IMR-90 (cell line): ENCODE results near the gene AGPS. TPM values are rescaled to one million over a fixed set of nuclear protein-coding genes. Genes with fewer than 3 reads are reported as not detected.
A peak's percentile ranks its signal among the peaks of the same experiment; 100 is the strongest.

Source experiments
- ATAC-seq: fragments of 200-7000 bp; cut with Tn5 transposase; 2 replicates; pipeline ENCODE4 v1.9.1; 2020; ENCODE audit warnings: low read depth, mild to moderate bottlenecking, moderate library complexity
- BruUV-seq: library from RNA; stranded (reverse); fragments of 400-500 nt; replicated peaks from 2 replicates; lab custom pipeline; 2021; lab: Mats Ljungman, UMichigan
- CTCF ChIA-PET: fragments of 300-600 bp; formaldehyde crosslinking; extraction: SDS; loops from one replicate; lab custom pipeline; 2021; ENCODE audit warnings: antibody characterized with exemption; lab: Yijun Ruan, JAX
- POLR2A ChIA-PET: fragments of 300-600 bp; sonication (Branson Sonifier 250); formaldehyde crosslinking; loops from one replicate; lab custom pipeline; 2022; ENCODE audit warnings: antibody characterized with exemption; ENCODE audit not compliant: unreplicated experiment; lab: Charles Lee
- DNase-seq: peaks from one replicate; pipeline ENCODE4 v3.0.0; 2013
- H2AFZ ChIP-seq: replicated peaks from 2 replicates; pipeline ENCODE3; 2013; ENCODE audit warnings: low read length, mild to moderate bottlenecking; ENCODE audit not compliant: poor library complexity
- H2AK5ac ChIP-seq: 2 replicates; pipeline ENCODE4 v1.6.1; 2013; ENCODE audit warnings: low read depth, low read length, inconsistent platforms
- H2AK9ac ChIP-seq: replicated peaks from 2 replicates; pipeline ENCODE3; 2013; ENCODE audit warnings: mild to moderate bottlenecking, low read depth, low read length, moderate library complexity; ENCODE audit not compliant: poor library complexity
- H2BK120ac ChIP-seq: 2 replicates; pipeline ENCODE4 v1.6.1; 2013; ENCODE audit warnings: low read depth, low read length, inconsistent platforms
- H2BK15ac ChIP-seq: 3 replicates; pipeline ENCODE4 v1.6.1; 2013; ENCODE audit warnings: low read depth, low read length, inconsistent platforms
- H2BK20ac ChIP-seq: 2 replicates; pipeline ENCODE4 v1.6.1; 2013; ENCODE audit warnings: low read depth, mild to moderate bottlenecking, inconsistent platforms, low read length, moderate library complexity
- H2BK5ac ChIP-seq: 2 replicates; pipeline ENCODE4 v1.6.1; 2013; ENCODE audit warnings: mild to moderate bottlenecking, low read depth, low read length, inconsistent platforms; ENCODE audit not compliant: poor library complexity, severe bottlenecking
- H3K14ac ChIP-seq: replicated peaks from 2 replicates; pipeline ENCODE4 v1.6.1; 2013; ENCODE audit warnings: low read depth, low read length, inconsistent platforms
- H3K18ac ChIP-seq: 2 replicates; pipeline ENCODE4 v1.6.1; 2013; ENCODE audit warnings: low read depth, low read length, control low read depth
- H3K23ac ChIP-seq: 2 replicates; pipeline ENCODE4 v1.6.1; 2013; ENCODE audit warnings: low read depth, low read length, inconsistent platforms
- H3K27ac ChIP-seq: 2 replicates; pipeline ENCODE4 v1.5.1; 2013; ENCODE audit warnings: mild to moderate bottlenecking, control low read depth, low read length; ENCODE audit not compliant: insufficient read depth
- H3K27me3 ChIP-seq: 2 replicates; pipeline ENCODE4 v1.6.1; 2013; ENCODE audit warnings: low read length; ENCODE audit not compliant: control insufficient read depth, insufficient read depth
- H3K36me3 ChIP-seq: 2 replicates; pipeline ENCODE4 v1.6.1; 2013; ENCODE audit warnings: low read length, mixed read lengths; ENCODE audit not compliant: control insufficient read depth, insufficient read depth
- H3K4ac ChIP-seq: 2 replicates; pipeline ENCODE4 v1.6.1; 2013; ENCODE audit warnings: low read depth, low read length, inconsistent platforms
- H3K4me1 ChIP-seq: 2 replicates; pipeline ENCODE4 v1.6.1; 2013; ENCODE audit warnings: low read length, mixed read lengths; ENCODE audit not compliant: control insufficient read depth, insufficient read depth
- H3K4me2 ChIP-seq: 2 replicates; pipeline ENCODE4 v1.6.1; 2013; ENCODE audit warnings: low read depth, mild to moderate bottlenecking, control low read depth, low read length, moderate library complexity
- H3K4me3 ChIP-seq: 2 replicates; pipeline ENCODE4 v1.5.1; 2013; ENCODE audit warnings: low read depth, mild to moderate bottlenecking, control low read depth, low read length, moderate library complexity; ENCODE audit not compliant: insufficient read depth
- H3K56ac ChIP-seq: 2 replicates; pipeline ENCODE4 v1.6.1; 2013; ENCODE audit warnings: low read length, inconsistent platforms; ENCODE audit not compliant: insufficient read depth; ENCODE audit errors: extremely low read depth
- H3K79me1 ChIP-seq, 2 experiments: 2 replicates each; pipeline ENCODE4 v1.6.1; 2013; ENCODE audit warnings: low read length in 2 of 2, inconsistent platforms in 1 of 2, low read depth in 1 of 2
- H3K9ac ChIP-seq: 2 replicates; pipeline ENCODE4 v1.6.1; 2013; ENCODE audit warnings: low read depth, low read length, control low read depth
- H3K9me1 ChIP-seq: 2 replicates; pipeline ENCODE4 v1.6.1; 2013; ENCODE audit warnings: low read length, inconsistent platforms; ENCODE audit not compliant: insufficient read depth
- H3K9me3 ChIP-seq: 2 replicates; pipeline ENCODE4 v1.6.1; 2013; ENCODE audit warnings: low read length; ENCODE audit not compliant: control insufficient read depth, insufficient read depth
- H4K20me1 ChIP-seq: 2 replicates; pipeline ENCODE4 v1.6.1; 2013; ENCODE audit warnings: low read length, inconsistent platforms; ENCODE audit not compliant: insufficient read depth
- H4K5ac ChIP-seq: 2 replicates; pipeline ENCODE4 v1.6.1; 2013; ENCODE audit warnings: mild to moderate bottlenecking, low read depth, low read length, control low read depth
- H4K8ac ChIP-seq, 2 experiments: 2 replicates each; pipeline ENCODE4 v1.6.1; 2013; ENCODE audit warnings: low read depth in 2 of 2, low read length in 2 of 2, control low read depth in 1 of 2, inconsistent platforms in 1 of 2
- H4K91ac ChIP-seq: 2 replicates; pipeline ENCODE4 v1.6.1; 2013; ENCODE audit warnings: low read depth, low read length, inconsistent platforms; ENCODE audit not compliant: insufficient read depth
- CEBPB ChIP-seq: IDR thresholded peaks from 2 replicates; pipeline ENCODE4 v1.6.1; 2012; ENCODE audit warnings: low read depth, low read length, improper control_type of control experiment
- CHD1 ChIP-seq: IDR thresholded peaks from 2 replicates; pipeline ENCODE4 v1.6.1; 2012; ENCODE audit warnings: low read depth, low read length, improper control_type of control experiment
- CTCF ChIP-seq: conservative IDR thresholded peaks from 2 replicates; pipeline ENCODE4 v1.5.1; 2012; ENCODE audit warnings: mild to moderate bottlenecking, low read depth, low read length, improper control_type of control experiment
- FOS ChIP-seq: fragments of 150-350 bp; IDR thresholded peaks from 2 replicates; pipeline ENCODE4 v1.6.1; 2016; ENCODE audit warnings: low read depth, low read length
- MAZ ChIP-seq: IDR thresholded peaks from 2 replicates; pipeline ENCODE4 v1.6.1; 2012; ENCODE audit warnings: low read depth, mild to moderate bottlenecking, low read length, improper control_type of control experiment, moderate library complexity, borderline replicate concordance
- MXI1 ChIP-seq: IDR thresholded peaks from 2 replicates; pipeline ENCODE4 v1.6.1; 2012; ENCODE audit warnings: low read depth, mild to moderate bottlenecking, low read length, moderate library complexity, borderline replicate concordance
- NFE2L2 ChIP-seq: fragments of 150-350 bp; IDR thresholded peaks from 2 replicates; pipeline ENCODE4 v1.6.1; 2016; ENCODE audit warnings: low read depth, mild to moderate bottlenecking, low read length
- RAD21 ChIP-seq: IDR thresholded peaks from 2 replicates; pipeline ENCODE4 v1.6.1; 2012; ENCODE audit warnings: low read length, improper control_type of control experiment
- RFX5 ChIP-seq: IDR thresholded peaks from 2 replicates; pipeline ENCODE4 v1.8.0; 2012; ENCODE audit warnings: low read depth, mild to moderate bottlenecking, low read length, moderate library complexity
- SMC3 ChIP-seq: fragments of 150-350 bp; IDR thresholded peaks from 2 replicates; pipeline ENCODE4 v1.6.1; 2016; ENCODE audit warnings: low read depth, mild to moderate bottlenecking, antibody characterized with exemption, low read length, moderate library complexity
- USF2 ChIP-seq: fragments of 150-350 bp; IDR thresholded peaks from 2 replicates; pipeline ENCODE4 v1.6.1; 2017; ENCODE audit warnings: mild to moderate bottlenecking, antibody characterized with exemption, low read length, low read depth
- WGBS, 2 experiments: methylation state at CpG; one replicate each; pipeline versions ENCODE4 v1.1.5 to v1.1.7; 2013; ENCODE audit warnings: missing lambda C conversion rate in 2 of 2; ENCODE audit not compliant: insufficient read length in 1 of 2; ENCODE audit errors: extremely low coverage in 2 of 2; 5-methylcytosine and 5-hydroxymethylcytosine counted together
- dilution Hi-C: fragments of 300-500 bp; cut with HindIII; formaldehyde crosslinking; loops from one replicate; pipeline ENCODE4 v1.14.3; 2018; ENCODE audit warnings: low sequenced_read_pairs; ENCODE audit not compliant: unreplicated experiment
- in situ Hi-C: fragments of 300-500 bp; cut with MboI; formaldehyde crosslinking; loops from 3 replicates; pipeline ENCODE4 v1.14.3; 2019; ENCODE audit warnings: low sequenced_read_pairs, inconsistent platforms, mixed read lengths
- intact Hi-C: fragments of 100-400 bp; cut with micrococcal nuclease; formaldehyde crosslinking; loops from 2 replicates; pipeline ENCODE4 v1.10.0; 2022
- polyA plus RNA-seq, 3 experiments: library from polyadenylated mRNA; depleted of rRNA; stranded (reverse); fragments of >200 nt; gene quantifications; 2 replicates each; pipeline ENCODE4 v1.2.3, GENCODE V29; 2012; ENCODE audit warnings: low replicate concordance in 1 of 3
- total RNA-seq: library from RNA; depleted of rRNA; stranded (reverse); fragments of >200 nt; gene quantifications from 2 replicates; pipeline ENCODE4 v1.2.3, GENCODE V29; 2012

AGPS gene
- total and polyA plus RNA-seq, 2 of the 4 experiments (the other 2 are of a cell fraction) = 6.6 to 18.6 TPM

- Histone ChIP-seq H4K20me1 (no peaks in the 10 kb centered on the region), H2AK5ac (no peak overlapping the region), H3K27ac (no peak overlapping the region), H3K27me3 (peaks cover 4% of the 10 kb centered on the region), H3K79me1 (no peaks in the 10 kb centered on the region), H2BK15ac (no peak overlapping the region), H3K23ac (no peak overlapping the region), H2BK5ac (no peak overlapping the region), H3K56ac (no peak overlapping the region), H2AK9ac (peak overlapping the region; percentile 11), H3K4me2 (no peak overlapping the region), H2AFZ (peak overlapping the region; percentile 46), H2BK120ac (no peak overlapping the region), H3K4me3 (no peak overlapping the region), H3K14ac (no peak overlapping the region), H4K5ac (no peak overlapping the region), H3K4ac (no peak overlapping the region), H2BK20ac (no peak overlapping the region), H3K9ac (no peak overlapping the region), H3K18ac (no peak overlapping the region), H3K36me3 (no peaks in the 10 kb centered on the region), H3K9me1 (no peaks in the 10 kb centered on the region), H4K91ac (no peak overlapping the region), H3K4me1 (no peaks in the 10 kb centered on the region), H3K9me3 (no peaks in the 10 kb centered on the region), H4K8ac (no peak overlapping the region)
- ChIA-PET POLR2A (no interaction called here), CTCF (interaction anchor here (1.0 kb wide), 1 partner anchor 11 kb away, joined by 4 read pairs; no protein-coding TSS in a partner anchor)
- in situ Hi-C loops = no loop called here
- TF ChIP-seq CEBPB (no peak), CHD1 (no peak), SMC3 (no peak), NFE2L2 (no peak), MAZ (no peak), FOS (no peak), RFX5 (no peak), CTCF (no peak), RAD21 (no peak), MXI1 (no peak), USF2 (no peak)
- intact Hi-C loops = no loop called here
- ATAC-seq (no peak), DNase-seq (no peak)
- dilution Hi-C loops = no loop called here
- WGBS, 2 experiments = 80% methylated on average over 1 of the region's 3 CpGs; no CpG with 5 or more reads in 1 of the 2 experiments
- no TSS peak for BruUV-seq
These were observed 200.8 kb downstream of the AGPS start for GRCh38 chr2:177593402-177593801.
